ENCODE results near the gene GLMP.

DNA sequence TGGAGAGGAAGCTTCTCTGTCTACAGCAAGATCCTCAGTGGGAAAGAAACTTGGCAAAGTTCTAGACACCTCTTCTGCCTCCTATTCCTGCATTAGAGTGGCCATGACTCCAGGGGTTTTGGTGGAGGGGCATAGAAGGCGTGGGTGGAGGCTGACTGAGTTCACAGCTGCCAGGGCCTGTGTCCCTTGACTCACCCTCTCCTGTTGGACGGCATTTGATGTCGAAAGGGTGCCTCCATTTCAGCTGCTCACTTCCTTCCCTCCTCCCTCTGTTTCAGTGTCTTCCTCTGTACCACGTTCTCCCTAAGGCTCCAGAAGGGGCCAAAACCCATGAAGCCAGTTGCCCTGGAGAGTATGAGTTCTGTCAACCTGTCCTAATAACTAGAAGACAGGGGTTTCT, 10.7 kb downstream of the GLMP start:
- TF ChIP-seq CTCF (IDR thresholded peaks at IDR 0.05) (no peak), REST (IDR thresholded peaks at IDR 0.05) (no peak), POLR2A (IDR thresholded peaks at IDR 0.05; ENCODE audit: low read length) (no peak), MYC (IDR thresholded peaks at IDR 0.05; ENCODE audit: borderline replicate concordance, low read length) (no peak), GATA3 (IDR thresholded peaks at IDR 0.05; ENCODE audit: borderline replicate concordance) (no peak), CBX8 (IDR thresholded peaks at IDR 0.05) (no peak), MAFK (IDR thresholded peaks at IDR 0.05; ENCODE audit: partially characterized antibody) (no peak), NR3C1 (IDR thresholded peaks at IDR 0.05) (no peak), ESRRA (IDR thresholded peaks at IDR 0.05; ENCODE audit: borderline replicate concordance, low read length) (no peak), CEBPB (IDR thresholded peaks at IDR 0.05) (no peak), RFX5 (IDR thresholded peaks at IDR 0.05) (no peak), RAD21 (conservative IDR thresholded peaks at IDR 0.05 in 1 of 2, IDR thresholded peaks at IDR 0.05 in 1 of 2) (no peak)
